Measurements from ENCODE around the gene GOLGA6L2.

GOLGA6L2 gene

GRCh38 chr15:23472678-23473077 is 25.6 kb upstream of the GOLGA6L2 start:
- Histone ChIP-seq H3K4me2 (ENCODE audit: low read depth, low read length, poor library complexity, severe bottlenecking) (no peak overlapping the region), H3K27ac (ENCODE audit: low read depth, low read length) (no peak overlapping the region), H2AFZ (ENCODE audit: low read depth, low read length, severe bottlenecking) (no peak overlapping the region), H3K9ac (ENCODE audit: low read length) (no peak overlapping the region), H4K20me1 (ENCODE audit: low read depth, low read length) (no peaks in the 10 kb centered on the region), H3K27me3 (ENCODE audit: low read length) (no peaks in the 10 kb centered on the region), H3K9me2 (replicated peaks; ENCODE audit: insufficient read depth, low read length) (no peaks in the 10 kb centered on the region), H3K9me3 (ENCODE audit: insufficient read depth, low read length) (no peaks in the 10 kb centered on the region), H3K4me3 (ENCODE audit: insufficient read depth, low read length, poor library complexity, severe bottlenecking) (no peak overlapping the region), H3K36me3 (ENCODE audit: low read length) (no peaks in the 10 kb centered on the region), H3K79me2 (ENCODE audit: insufficient read depth, low read length) (no peaks in the 10 kb centered on the region), H3F3A (ENCODE audit: insufficient read depth) (no peaks in the 10 kb centered on the region)
- TF ChIP-seq CTCF (IDR thresholded peaks at IDR 0.05; ENCODE audit: insufficient read depth, low read length, poor library complexity, severe bottlenecking) (no peak), EZH2phosphoT487 (conservative IDR thresholded peaks at IDR 0.05; ENCODE audit: low read length) (no peak)

GRCh38 chr15:23472033-23472432 is 25.0 kb upstream of the GOLGA6L2 start:
- Histone ChIP-seq H3K9ac (ENCODE audit: low read length) (no peak overlapping the region), H3F3A (ENCODE audit: insufficient read depth) (no peaks in the 10 kb centered on the region), H3K79me2 (ENCODE audit: insufficient read depth, low read length) (no peaks in the 10 kb centered on the region), H3K9me2 (replicated peaks; ENCODE audit: insufficient read depth, low read length) (no peaks in the 10 kb centered on the region), H3K27ac (ENCODE audit: low read depth, low read length) (no peak overlapping the region), H4K20me1 (ENCODE audit: low read depth, low read length) (no peaks in the 10 kb centered on the region), H3K4me2 (ENCODE audit: low read depth, low read length, poor library complexity, severe bottlenecking) (no peak overlapping the region), H3K4me3 (ENCODE audit: insufficient read depth, low read length, poor library complexity, severe bottlenecking) (no peak overlapping the region), H2AFZ (ENCODE audit: low read depth, low read length, severe bottlenecking) (no peak overlapping the region), H3K9me3 (ENCODE audit: insufficient read depth, low read length) (no peaks in the 10 kb centered on the region), H3K36me3 (ENCODE audit: low read length) (no peaks in the 10 kb centered on the region), H3K27me3 (ENCODE audit: low read length) (no peaks in the 10 kb centered on the region)
- no peak for TF ChIP-seq CTCF (IDR thresholded peaks at IDR 0.05; ENCODE audit: insufficient read depth, low read length, poor library complexity, severe bottlenecking)
- no peak for TF ChIP-seq EZH2phosphoT487 (conservative IDR thresholded peaks at IDR 0.05; ENCODE audit: low read length)

GRCh38 chr15:23467110-23467600 is 20.1 kb upstream of the GOLGA6L2 start:
- no peaks in the 10 kb centered on the region for H4K20me1 ChIP-seq (ENCODE audit: low read depth, low read length)
- no peak overlapping the region for H3K4me3 ChIP-seq (ENCODE audit: insufficient read depth, low read length, poor library complexity, severe bottlenecking)
- H2AFZ ChIP-seq (ENCODE audit: low read depth, low read length, severe bottlenecking): no peak overlapping the region
- no peaks in the 10 kb centered on the region for H3K79me2 ChIP-seq (ENCODE audit: insufficient read depth, low read length)
- no peaks in the 10 kb centered on the region for H3K9me3 ChIP-seq (ENCODE audit: insufficient read depth, low read length)
- H3K4me2 ChIP-seq (ENCODE audit: low read depth, low read length, poor library complexity, severe bottlenecking): no peak overlapping the region
- TF ChIP-seq CTCF (IDR thresholded peaks at IDR 0.05; ENCODE audit: insufficient read depth, low read length, poor library complexity, severe bottlenecking): peak; percentile 23
- TF ChIP-seq EZH2phosphoT487 (conservative IDR thresholded peaks at IDR 0.05; ENCODE audit: low read length): no peak
- no peak overlapping the region for H3K27ac ChIP-seq (ENCODE audit: low read depth, low read length)
- H3K9ac ChIP-seq (ENCODE audit: low read length): no peak overlapping the region
- H3K9me2 ChIP-seq (replicated peaks; ENCODE audit: insufficient read depth, low read length): no peaks in the 10 kb centered on the region
- no peaks in the 10 kb centered on the region for H3K27me3 ChIP-seq (ENCODE audit: low read length)
- no peaks in the 10 kb centered on the region for H3F3A ChIP-seq (ENCODE audit: insufficient read depth)
- no peaks in the 10 kb centered on the region for H3K36me3 ChIP-seq (ENCODE audit: low read length)

All from SU-DHL-6 (cell line).